Caki2 (cell line): Measurements from ENCODE around the gene TMUB1. TPM values are rescaled to one million over a fixed set of nuclear protein-coding genes. Genes with fewer than 3 reads are reported as not detected.
"Not testable (repeated sequence)": the region's sequence is repeated elsewhere in the genome, so short reads cannot be mapped to it uniquely, and the experiment has no call there.

Source experiments
- DNase-seq: peaks from one replicate; pipeline ENCODE4 v3.0.0-alpha.2; 2015; ENCODE audit warnings: low read depth
- in situ Hi-C: cut with HindIII; loops from 2 replicates; pipeline ENCODE4 v1.10.0; 2016; ENCODE audit warnings: low sequenced_read_pairs, low pct_unique_long_range_greater_than_20kb, mixed read lengths
- total RNA-seq: library from RNA; depleted of rRNA; stranded (reverse); fragments of >200 nt; shearing (Covaris generic); gene quantifications from 2 replicates; pipeline ENCODE4 v1.2.3, GENCODE V29; 2014; ENCODE audit warnings: low replicate concordance

Gene TMUB1
- total RNA-seq, 1 experiment from 2014 or later: 67.2 TPM

DNA sequence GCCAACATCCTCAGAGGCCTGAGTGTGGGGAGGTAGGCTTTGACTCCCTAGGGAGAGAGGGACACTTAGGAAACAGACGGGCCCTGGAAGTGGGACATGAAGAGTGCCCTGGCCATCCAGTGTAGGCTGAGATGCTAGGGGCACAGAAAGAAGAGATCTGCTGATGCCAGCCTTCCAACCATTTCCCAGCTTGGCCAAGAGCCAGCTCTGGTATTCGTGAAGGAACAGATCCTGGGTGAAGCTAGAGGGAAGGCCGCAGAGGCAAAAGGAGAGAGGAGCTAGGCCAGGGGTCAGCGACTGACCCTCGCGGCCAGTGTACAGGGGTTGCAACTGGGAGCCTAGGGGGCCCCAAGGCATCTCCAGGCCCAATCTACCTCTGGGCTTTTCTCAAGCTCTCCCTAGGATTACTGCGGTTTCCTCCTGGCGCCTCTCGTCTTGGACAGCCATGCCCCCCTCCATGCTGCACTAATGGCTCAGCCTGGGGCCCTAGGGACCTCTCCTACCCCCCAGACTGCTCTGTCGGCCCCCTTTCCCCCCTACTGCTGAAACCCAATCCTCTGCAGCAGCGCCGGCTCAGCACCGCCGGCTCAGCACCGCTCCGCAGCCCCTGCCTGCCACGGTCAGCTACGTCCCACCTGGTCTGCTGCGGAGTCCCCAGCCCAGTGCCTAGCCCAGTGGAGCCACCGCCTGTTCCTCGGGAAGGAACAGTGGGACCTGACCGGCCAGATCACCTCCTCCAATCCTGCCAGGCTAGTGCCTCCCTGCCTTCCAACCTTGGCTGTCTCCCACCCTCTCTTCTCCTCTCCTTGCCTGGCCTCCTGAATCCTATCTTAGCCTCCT, 35.1 kb downstream of the TMUB1 start, which contains the start of gene ASIC3:
TSS of gene ASIC3 (plus strand) at position 556 of the 840 bp plus-strand sequence. CDS start 355 bp downstream, outside the sequence.
- in situ Hi-C loops: no loop called here

DNA sequence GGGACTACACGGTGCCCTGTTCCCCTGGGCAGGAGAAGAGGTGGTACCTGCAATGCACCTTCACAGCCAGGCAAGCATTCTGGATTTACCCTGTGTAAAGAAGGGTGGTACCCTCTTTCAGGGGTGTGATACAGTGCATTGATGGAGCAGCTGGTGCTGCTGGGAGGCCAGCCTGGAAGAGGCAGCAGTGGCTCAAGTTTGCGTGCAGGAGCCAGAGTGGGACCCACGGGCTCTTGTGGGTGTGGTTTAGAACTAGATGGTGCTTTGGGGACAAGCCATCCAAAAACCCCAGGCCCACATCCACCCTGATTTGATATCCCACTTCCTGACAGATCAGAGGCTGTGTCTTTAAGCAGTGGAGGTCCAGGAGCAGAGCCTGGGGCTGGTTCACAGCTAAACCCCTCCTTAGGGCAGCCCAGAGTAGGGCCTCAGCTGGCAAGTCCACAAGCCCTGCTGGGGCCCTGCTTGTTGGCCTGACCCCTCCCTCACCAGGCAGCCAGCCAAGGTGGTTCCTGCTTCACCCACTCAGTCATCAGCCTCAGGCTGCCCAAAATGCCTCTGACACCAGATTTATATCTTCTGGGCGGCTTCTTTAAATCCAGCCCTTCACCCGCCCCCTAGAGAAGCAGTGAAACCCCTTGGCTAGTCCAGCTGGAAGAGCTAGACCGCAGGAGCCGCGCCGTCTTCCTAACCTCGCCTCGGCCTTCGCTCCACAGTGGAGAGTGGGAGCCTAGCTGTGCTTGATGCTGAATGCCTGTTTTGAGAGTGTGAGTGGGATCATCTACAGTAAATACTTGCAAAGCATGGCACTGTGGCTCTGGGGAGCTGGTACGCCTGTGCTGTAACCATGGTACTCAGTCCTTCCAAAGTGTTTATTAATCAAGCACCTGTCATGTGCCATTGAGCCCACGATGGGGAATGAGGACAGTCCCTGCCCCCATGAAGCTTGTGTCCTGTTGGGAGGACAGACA, 36.4 kb downstream of the TMUB1 start:
- in situ Hi-C loops: no loop called here
- no peak for DNase-seq

More for the DNA sequence above, 35.1 kb downstream of the TMUB1 start, which contains the start of gene ASIC3:
- no peak for DNase-seq

DNA sequence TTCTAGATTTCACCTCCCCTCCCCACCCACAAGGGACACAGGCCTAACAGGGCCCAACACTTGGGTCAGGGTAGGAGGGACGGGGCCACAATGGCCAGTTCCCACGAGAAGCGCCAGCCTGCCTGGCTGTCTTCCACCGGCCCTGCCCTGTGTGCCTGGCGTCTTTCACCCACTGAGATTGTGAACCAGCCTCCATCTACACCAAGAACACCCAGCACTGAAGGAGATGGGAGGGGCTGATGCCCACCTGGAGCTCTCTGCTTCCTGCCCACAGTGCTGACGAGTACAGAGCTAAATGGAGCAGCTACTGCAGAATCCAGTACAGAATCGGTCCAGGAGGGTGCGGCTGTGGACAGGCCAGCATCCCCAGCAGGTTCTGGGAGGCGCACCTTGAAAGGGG, 37.3 kb downstream of the TMUB1 start:
- DNase-seq: no peak
- in situ Hi-C loops: no loop called here

DNA sequence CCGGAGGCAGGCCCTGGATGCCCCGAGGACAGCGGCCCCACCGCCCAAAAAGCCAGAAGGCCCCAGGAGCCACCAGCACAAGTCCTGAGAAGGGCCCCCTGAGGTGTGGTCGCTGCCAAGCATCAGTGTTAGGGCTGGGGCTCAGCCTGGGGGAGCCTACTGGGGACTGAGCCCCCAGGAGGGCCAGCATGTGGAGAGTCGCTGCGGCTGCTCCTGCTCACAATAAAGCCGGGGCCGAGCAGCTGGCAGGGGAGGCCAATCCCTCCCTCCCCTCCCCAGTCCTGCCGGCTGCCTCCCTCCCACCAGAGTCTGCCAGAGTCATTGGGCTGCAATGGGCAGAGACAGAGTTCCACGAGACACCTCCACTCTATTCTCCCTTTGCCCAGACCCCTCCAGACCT, 38.0 kb downstream of the TMUB1 start:
- no peak for DNase-seq
- in situ Hi-C loops: no loop called here

DNA sequence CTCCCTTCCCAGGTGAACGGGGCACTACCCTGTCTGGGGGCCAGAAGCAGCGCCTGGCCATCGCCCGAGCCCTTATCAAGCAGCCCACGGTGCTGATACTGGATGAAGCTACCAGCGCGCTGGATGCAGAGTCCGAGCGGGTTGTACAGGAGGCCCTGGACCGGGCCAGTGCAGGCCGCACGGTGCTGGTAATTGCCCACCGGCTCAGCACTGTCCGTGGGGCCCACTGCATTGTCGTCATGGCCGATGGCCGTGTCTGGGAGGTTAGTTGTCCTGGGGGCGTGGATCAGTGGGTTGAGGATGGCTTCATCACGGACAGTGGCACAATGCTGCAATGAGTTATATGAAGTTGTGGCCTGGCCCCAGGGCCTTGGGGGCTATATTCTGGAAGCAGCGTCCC, 39.3 kb downstream of the TMUB1 start:
- no peak for DNase-seq

DNA sequence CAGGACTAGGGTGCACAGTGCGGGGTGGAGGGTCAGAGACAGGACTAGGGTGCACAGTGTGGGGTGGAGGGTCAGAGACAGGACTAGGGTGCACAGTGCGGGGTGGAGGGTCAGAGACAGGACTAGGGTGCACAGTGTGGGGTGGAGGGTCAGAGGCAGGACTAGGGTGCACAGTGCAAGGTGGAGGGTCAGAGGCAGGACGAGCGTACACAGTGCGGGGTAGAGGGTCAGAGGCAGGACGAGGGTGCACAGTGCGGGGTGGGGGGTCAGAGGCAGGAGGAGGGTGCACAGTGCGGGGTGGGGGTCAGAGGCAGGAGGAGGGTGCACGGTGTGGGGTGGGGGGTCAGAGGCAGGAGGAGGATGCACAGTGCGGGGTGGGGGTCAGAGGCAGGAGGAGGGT, 39.8 kb downstream of the TMUB1 start:
- in situ Hi-C loops, DNase-seq: not testable (repeated sequence)

More for the DNA sequence above, 39.3 kb downstream of the TMUB1 start:
- in situ Hi-C loops: no loop called here

DNA sequence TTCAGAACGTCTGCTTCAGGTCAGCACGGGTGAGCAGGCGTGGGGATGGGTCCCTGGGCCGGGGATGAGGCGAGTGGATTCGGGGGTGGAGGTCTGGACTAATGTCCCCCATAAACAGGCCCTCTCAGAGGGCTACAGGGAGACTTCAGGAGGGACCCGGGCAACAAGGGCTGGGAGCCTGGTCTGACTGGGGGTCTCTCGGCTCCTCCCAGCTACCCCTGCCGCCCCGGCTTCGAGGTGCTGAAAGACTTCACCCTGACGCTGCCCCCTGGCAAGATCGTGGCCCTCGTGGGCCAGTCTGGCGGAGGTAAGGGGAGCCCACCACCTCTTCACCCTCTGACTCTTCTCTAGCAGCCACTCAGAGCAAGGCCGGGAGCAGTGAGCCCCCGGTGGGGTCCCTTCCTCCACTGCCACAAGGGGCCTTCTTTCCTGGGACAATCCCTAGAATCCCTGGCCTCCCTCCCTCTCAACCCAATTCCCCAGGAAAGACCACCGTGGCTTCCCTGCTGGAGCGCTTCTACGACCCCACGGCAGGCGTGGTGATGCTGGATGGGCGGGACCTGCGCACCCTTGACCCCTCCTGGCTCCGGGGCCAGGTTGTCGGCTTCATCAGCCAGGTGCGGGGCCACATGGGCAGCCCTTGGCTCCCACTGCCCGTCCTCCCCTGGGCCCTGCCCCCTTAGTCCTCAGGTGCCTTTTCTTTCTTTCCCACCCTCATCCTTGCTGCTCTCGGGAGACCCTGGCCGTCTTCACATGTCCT, 42.5 kb downstream of the TMUB1 start:
- no peak for DNase-seq
- in situ Hi-C loops: no loop called here

DNA sequence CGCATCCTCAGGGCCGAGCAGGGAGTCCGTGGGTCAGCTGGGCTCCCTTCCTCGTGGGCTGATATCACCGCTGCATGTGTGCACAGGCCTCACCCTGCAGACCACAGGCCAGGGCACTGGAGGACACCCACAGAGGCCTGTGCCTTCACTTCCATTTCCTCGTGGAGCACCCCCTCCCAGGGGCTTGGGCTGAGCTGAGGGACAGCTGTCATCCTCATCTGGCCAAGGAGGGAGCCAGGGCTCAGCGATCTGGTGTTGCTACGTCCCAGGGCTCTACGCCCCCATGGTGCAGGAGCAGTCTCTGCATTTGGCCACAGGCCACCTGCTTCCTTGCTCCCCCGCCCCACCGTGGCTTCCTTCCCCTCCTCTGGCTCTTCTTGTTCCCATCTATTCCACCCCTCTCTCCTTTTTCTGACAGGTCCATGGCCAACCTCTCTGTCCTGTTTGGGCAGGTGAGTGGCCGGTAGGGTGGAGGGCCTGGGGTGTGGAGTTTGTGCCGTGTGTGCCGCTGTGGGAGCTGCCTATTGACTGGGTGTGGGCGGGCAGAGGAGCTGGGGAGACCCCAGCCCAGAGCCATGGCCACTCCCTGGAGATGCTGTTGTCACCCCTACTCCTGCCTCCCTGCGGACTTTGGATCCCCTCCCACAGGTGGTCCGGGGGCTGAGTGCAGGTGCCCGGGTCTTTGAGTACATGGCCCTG, 43.3 kb downstream of the TMUB1 start:
- in situ Hi-C loops: no loop called here
- no peak for DNase-seq

DNA sequence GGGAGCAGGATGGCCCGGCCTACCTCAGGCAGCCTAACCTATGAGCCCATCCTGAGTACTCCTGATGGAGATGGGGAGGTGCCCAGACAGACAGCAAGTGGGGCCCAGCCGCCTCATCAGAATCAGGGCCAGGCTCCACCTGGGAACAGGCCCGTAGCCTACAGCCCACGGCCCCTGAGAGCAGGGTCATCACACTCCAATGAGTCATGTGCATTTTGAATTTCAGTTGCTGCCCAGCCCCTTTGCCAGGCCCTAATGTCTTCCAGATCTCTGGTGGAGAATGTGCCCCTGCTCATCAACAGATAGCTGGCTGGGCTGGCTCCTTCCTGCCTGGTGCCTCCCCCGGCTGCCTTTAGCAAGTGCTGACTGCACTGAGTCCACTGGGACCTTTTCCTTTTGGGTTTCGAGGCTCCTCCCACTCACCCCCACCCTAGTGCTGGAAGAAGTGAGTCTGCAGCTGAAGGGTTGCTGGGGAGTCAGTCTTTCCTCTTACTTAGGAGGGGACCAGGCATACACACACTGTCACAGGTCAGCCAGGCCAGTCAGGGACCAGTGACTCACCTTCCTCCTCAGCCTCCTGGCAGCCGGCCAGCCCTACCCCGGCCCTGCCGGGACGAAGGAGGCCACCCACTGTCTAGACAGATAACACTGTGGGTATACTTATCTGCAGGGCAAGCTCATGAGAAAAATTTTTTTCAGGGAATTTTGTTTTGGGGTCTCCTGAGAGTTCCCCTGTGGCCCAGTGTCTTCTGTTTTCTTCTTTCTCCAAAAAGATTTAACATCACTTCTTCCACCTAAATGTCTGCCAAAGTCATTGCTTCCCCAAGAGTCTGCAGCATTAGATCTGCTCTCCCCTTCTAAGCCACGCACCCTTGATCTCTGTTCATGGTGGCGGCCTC, 44.1 kb downstream of the TMUB1 start:
- in situ Hi-C loops: no loop called here
- peak; percentile 95 for DNase-seq

DNA sequence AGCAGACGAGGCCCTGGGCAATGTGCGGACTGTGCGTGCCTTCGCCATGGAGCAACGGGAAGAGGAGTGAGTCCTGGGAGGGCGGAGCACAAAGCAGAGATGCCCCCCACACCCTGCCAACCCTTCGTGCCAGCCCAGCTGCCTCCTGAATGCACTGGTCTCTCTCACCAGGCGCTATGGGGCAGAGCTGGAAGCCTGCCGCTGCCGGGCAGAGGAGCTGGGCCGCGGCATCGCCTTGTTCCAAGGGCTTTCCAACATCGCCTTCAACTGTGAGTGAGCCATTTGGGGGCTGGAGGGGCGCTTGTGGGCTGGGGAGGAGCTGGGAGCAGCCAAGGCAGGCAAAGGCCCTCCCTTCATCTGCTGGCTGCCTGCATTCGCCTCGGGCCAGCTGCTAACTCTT, 47.4 kb downstream of the TMUB1 start:
- DNase-seq: no peak
- in situ Hi-C loops: no loop called here

DNA sequence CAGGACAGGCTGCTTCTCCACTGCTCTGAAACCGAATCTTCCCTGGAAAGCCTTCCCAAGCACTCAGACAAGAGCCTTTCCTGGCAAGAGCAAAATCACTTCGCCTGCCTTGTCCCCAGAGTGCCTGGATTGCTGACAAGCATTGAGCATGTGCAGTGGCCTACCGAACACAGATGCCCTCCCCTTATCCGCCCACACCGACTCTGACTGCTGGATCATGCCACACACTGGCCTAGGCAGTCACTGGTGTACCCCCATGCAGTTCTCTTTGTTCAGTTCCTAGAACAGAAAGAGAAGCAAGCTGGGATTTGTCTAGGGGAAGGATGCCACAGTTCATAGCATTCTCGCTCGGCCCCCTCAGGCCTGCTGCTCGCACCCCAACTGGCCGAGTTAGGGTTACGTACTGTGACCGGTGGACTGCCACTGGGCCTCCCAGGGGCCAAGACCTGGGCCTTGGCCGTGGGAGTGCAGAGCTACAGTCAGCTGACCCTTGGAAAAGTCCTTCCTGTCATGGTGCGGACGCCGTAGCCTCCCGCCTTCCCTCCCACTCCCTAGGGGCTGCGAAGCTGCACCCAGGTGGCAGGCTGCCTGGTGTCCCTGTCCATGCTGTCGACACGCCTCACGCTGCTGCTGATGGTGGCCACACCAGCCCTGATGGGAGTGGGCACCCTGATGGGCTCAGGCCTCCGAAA, 48.1 kb downstream of the TMUB1 start:
- in situ Hi-C loops: no loop called here

DNA sequence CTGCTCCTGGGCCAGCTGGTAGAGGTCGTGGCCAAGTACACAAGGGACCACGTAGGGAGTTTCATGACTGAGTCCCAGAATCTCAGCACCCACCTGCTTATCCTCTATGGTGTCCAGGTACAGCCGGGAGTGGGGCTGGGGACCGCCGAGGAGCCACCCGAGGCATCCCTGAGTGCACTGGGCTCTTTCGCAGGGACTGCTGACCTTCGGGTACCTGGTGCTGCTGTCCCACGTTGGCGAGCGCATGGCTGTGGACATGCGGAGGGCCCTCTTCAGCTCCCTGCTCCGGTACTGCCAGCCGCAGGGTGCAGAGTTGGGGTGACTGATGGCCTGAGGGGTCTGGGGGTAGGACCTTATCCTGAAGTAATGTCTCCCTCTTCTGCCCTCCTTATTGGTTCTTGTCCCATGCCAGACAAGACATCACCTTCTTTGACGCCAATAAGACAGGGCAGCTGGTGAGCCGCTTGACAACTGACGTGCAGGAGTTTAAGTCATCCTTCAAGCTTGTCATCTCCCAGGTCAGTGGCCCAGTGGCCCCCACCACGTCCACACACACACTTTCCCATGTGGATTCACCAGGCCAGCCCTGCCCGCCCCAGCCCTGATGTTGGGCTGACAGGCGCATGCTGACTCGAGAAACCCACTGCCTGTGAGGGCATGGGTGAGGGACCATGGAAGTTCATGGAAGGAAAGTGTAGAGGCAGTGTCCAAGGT, 48.8 kb downstream of the TMUB1 start:
- DNase-seq: no peak
- in situ Hi-C loops: no loop called here

More for the DNA sequence above, 48.1 kb downstream of the TMUB1 start:
- no peak for DNase-seq

DNA sequence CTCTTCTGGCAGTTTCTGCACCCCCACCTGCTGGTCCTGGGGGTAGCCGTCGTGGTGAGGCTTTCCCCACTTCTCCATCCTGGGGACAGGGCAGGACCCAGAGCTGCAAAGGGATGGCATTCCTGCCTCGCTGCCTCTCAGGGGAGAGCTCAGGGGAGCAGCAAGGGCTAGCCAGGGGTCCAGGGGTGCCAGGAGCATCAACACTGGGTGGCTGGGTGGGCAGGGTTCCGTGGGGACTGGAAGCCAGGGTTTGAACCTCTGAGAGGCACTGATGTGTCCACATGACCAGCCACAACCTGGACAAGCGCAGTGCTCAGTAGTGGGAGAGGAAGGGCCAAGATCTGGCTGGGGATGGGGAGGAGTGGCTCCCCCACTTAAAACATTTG, 49.4 kb downstream of the TMUB1 start:
- in situ Hi-C loops: no loop called here
- DNase-seq: no peak

DNA sequence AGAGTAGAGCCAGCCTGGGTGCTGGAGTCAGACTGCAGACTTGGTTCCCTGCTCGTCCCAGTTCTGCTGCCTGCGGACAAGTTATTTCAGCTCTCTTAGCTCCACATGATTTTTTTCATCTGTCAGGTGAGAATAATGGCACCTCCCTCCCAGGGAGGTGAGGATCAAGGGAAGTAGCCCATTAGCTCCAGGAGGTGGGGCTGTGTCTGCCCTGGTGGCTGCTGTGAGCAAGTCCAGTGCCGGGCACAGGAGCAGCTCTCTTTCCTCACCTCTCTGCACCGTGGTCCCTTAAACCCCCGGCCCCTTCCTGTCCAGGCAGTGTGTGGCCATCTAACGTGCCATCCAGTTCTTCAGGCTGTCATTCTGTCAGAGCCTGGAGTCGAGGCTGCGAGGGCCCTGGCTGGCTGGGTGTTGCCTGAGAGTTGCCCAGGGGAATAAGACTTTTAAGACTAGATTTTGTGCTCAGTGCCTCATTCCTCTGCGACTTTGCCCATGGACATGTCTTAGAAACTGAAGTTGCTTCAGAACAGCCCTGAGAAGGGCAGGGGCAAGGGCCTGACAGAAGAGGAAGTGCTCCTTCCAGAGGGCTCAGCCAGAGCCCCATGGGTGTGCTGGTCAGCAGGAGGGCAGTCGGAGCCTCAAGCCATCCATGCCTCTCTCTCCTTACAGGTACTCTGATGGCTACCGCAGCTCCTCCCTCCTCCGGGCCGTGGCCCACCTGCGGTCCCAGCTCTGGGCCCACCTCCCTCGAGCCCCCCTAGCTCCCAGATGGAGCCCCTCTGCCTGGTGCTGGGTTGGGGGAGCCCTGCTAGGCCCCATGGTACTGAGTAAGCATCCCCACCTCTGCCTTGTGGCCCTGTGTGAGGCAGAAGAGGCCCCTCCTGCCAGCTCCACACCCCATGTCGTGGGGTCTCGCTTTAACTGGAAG, 50.1 kb downstream of the TMUB1 start:
- in situ Hi-C loops: no loop called here
- peak; percentile 20 for DNase-seq
